ENCODE data around the gene EPHA1.

Gene EPHA1

GRCh38 chr7:143390773-143391317 is 17.8 kb downstream of the EPHA1 start:
- Histone ChIP-seq H2AFZ (ENCODE audit: low read length) (no peak overlapping the region), H3K4me2 (ENCODE audit: low read depth, low read length, poor library complexity, severe bottlenecking) (no peak overlapping the region), H3K4me1 (ENCODE audit: insufficient read depth, low read length, poor library complexity, severe bottlenecking) (peaks cover 33% of the 10 kb centered on the region), H3K4me3 (ENCODE audit: low read length, poor library complexity, severe bottlenecking) (no peak overlapping the region), H4K20me1 (ENCODE audit: insufficient read depth, low read length, poor library complexity, severe bottlenecking) (peaks cover 34% of the 10 kb centered on the region), H3K36me3 (ENCODE audit: insufficient read depth, low read length) (peaks cover 43% of the 10 kb centered on the region; the same call in 1 of the 2 replicates), H3F3A (ENCODE audit: low read depth) (no peaks in the 10 kb centered on the region), H3K9me3 (ENCODE audit: insufficient read depth, low read depth, low read length) (no peaks in the 10 kb centered on the region), H3K9ac (ENCODE audit: low read depth, low read length, poor library complexity, severe bottlenecking) (no peak overlapping the region), H3K9me2 (replicated peaks; ENCODE audit: low read depth, low read length) (no peaks in the 10 kb centered on the region), H3K27me3 (ENCODE audit: insufficient read depth, low read length, poor library complexity, severe bottlenecking) (no peaks in the 10 kb centered on the region), H3K79me2 (ENCODE audit: insufficient read depth, low read length) (peaks cover 40% of the 10 kb centered on the region; the same call in 1 of the 2 replicates)
- TF ChIP-seq EZH2phosphoT487 (IDR thresholded peaks at IDR 0.05; ENCODE audit: borderline replicate concordance): no peak

- H3K9ac ChIP-seq (ENCODE audit: low read depth, low read length, poor library complexity, severe bottlenecking): no peak overlapping the region
- H3F3A ChIP-seq (ENCODE audit: low read depth): no peaks in the 10 kb centered on the region
- H3K36me3 ChIP-seq (ENCODE audit: insufficient read depth, low read length): peaks cover 43% of the 10 kb centered on the region; the same call in 1 of the 2 replicates
These were observed 18.4 kb downstream of the EPHA1 start for GRCh38 chr7:143390104-143390772.

GRCh38 chr7:143389316-143390103 is 19.1 kb downstream of the EPHA1 start:
- TF ChIP-seq, protein P1, sequence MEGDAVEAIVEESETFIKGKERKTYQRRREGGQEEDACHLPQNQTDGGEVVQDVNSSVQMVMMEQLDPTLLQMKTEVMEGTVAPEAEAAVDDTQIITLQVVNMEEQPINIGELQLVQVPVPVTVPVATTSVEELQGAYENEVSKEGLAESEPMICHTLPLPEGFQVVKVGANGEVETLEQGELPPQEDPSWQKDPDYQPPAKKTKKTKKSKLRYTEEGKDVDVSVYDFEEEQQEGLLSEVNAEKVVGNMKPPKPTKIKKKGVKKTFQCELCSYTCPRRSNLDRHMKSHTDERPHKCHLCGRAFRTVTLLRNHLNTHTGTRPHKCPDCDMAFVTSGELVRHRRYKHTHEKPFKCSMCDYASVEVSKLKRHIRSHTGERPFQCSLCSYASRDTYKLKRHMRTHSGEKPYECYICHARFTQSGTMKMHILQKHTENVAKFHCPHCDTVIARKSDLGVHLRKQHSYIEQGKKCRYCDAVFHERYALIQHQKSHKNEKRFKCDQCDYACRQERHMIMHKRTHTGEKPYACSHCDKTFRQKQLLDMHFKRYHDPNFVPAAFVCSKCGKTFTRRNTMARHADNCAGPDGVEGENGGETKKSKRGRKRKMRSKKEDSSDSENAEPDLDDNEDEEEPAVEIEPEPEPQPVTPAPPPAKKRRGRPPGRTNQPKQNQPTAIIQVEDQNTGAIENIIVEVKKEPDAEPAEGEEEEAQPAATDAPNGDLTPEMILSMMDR (conservative IDR thresholded peaks at IDR 0.05; ENCODE audit: low read length): no peak
- no peak for TF ChIP-seq EZH2phosphoT487 (IDR thresholded peaks at IDR 0.05; ENCODE audit: borderline replicate concordance)
- no peak overlapping the region for H3K9ac ChIP-seq (ENCODE audit: low read depth, low read length, poor library complexity, severe bottlenecking)
- H3K9me2 ChIP-seq (replicated peaks; ENCODE audit: low read depth, low read length): no peaks in the 10 kb centered on the region
- H4K20me1 ChIP-seq (ENCODE audit: insufficient read depth, low read length, poor library complexity, severe bottlenecking): peaks cover 35% of the 10 kb centered on the region
- H3K9me3 ChIP-seq (ENCODE audit: insufficient read depth, low read depth, low read length): no peaks in the 10 kb centered on the region
- peaks cover 53% of the 10 kb centered on the region for H3K79me2 ChIP-seq (ENCODE audit: insufficient read depth, low read length)
- peaks cover 43% of the 10 kb centered on the region; the same call in 1 of the 2 replicates for H3K36me3 ChIP-seq (ENCODE audit: insufficient read depth, low read length)
- H2AFZ ChIP-seq (ENCODE audit: low read length): no peak overlapping the region
- H3K4me1 ChIP-seq (ENCODE audit: insufficient read depth, low read length, poor library complexity, severe bottlenecking): peaks cover 39% of the 10 kb centered on the region
- no peak overlapping the region for H3K4me3 ChIP-seq (ENCODE audit: low read length, poor library complexity, severe bottlenecking)
- no peak overlapping the region for H3K4me2 ChIP-seq (ENCODE audit: low read depth, low read length, poor library complexity, severe bottlenecking)
- H3F3A ChIP-seq (ENCODE audit: low read depth): no peaks in the 10 kb centered on the region
- H3K27me3 ChIP-seq (ENCODE audit: insufficient read depth, low read length, poor library complexity, severe bottlenecking): no peaks in the 10 kb centered on the region

More at GRCh38 chr7:143390104-143390772, 18.4 kb downstream of the EPHA1 start:
- TF ChIP-seq, protein P1 (conservative IDR thresholded peaks at IDR 0.05; ENCODE audit: low read length): no peak
- TF ChIP-seq EZH2phosphoT487 (IDR thresholded peaks at IDR 0.05; ENCODE audit: borderline replicate concordance): no peak
- Histone ChIP-seq H3K4me1 (ENCODE audit: insufficient read depth, low read length, poor library complexity, severe bottlenecking) (peaks cover 37% of the 10 kb centered on the region), H3K9me2 (replicated peaks; ENCODE audit: low read depth, low read length) (no peaks in the 10 kb centered on the region), H3K4me3 (ENCODE audit: low read length, poor library complexity, severe bottlenecking) (no peak overlapping the region), H3K79me2 (ENCODE audit: insufficient read depth, low read length) (peaks cover 46% of the 10 kb centered on the region; the same call in 1 of the 2 replicates), H3K27me3 (ENCODE audit: insufficient read depth, low read length, poor library complexity, severe bottlenecking) (no peaks in the 10 kb centered on the region), H3K9me3 (ENCODE audit: insufficient read depth, low read depth, low read length) (no peaks in the 10 kb centered on the region), H2AFZ (ENCODE audit: low read length) (no peak overlapping the region), H3K4me2 (ENCODE audit: low read depth, low read length, poor library complexity, severe bottlenecking) (no peak overlapping the region), H4K20me1 (ENCODE audit: insufficient read depth, low read length, poor library complexity, severe bottlenecking) (peaks cover 34% of the 10 kb centered on the region)
